IMR-90 (cell line): ENCODE measurements around the gene RGS9.

Experiments used
- CEBPB ChIP-seq: IDR thresholded peaks from 2 replicates; pipeline ENCODE4 v1.6.1; 2012; ENCODE audit warnings: low read depth, low read length, improper control_type of control experiment
- CHD1 ChIP-seq: IDR thresholded peaks from 2 replicates; pipeline ENCODE4 v1.6.1; 2012; ENCODE audit warnings: low read depth, low read length, improper control_type of control experiment
- FOS ChIP-seq: fragments of 150-350 bp; IDR thresholded peaks from 2 replicates; pipeline ENCODE4 v1.6.1; 2016; ENCODE audit warnings: low read depth, low read length
- MAFK ChIP-seq: IDR thresholded peaks from 2 replicates; pipeline ENCODE4 v1.6.1; 2012; ENCODE audit warnings: low read depth, low read length, improper control_type of control experiment
- MAZ ChIP-seq: IDR thresholded peaks from 2 replicates; pipeline ENCODE4 v1.6.1; 2012; ENCODE audit warnings: low read depth, mild to moderate bottlenecking, low read length, improper control_type of control experiment, moderate library complexity, borderline replicate concordance
- POLR2A ChIP-seq: IDR thresholded peaks from 2 replicates; pipeline ENCODE4 v1.6.1; 2012; ENCODE audit warnings: mild to moderate bottlenecking, low read depth, low read length
- RAD21 ChIP-seq: IDR thresholded peaks from 2 replicates; pipeline ENCODE4 v1.6.1; 2012; ENCODE audit warnings: low read length, improper control_type of control experiment
- RCOR1 ChIP-seq: IDR thresholded peaks from 2 replicates; pipeline ENCODE4 v1.6.1; 2012; ENCODE audit warnings: mild to moderate bottlenecking, low read length, improper control_type of control experiment; ENCODE audit not compliant: insufficient replicate concordance
- RFX5 ChIP-seq: IDR thresholded peaks from 2 replicates; pipeline ENCODE4 v1.8.0; 2012; ENCODE audit warnings: low read depth, mild to moderate bottlenecking, low read length, moderate library complexity
- TF ChIP-seq, protein P1 (sequence below): conservative IDR thresholded peaks from 2 replicates; pipeline ENCODE4 v1.5.1; 2012; ENCODE audit warnings: mild to moderate bottlenecking, low read depth, low read length, improper control_type of control experiment
- TF ChIP-seq, protein P2 (sequence below): fragments of 150-350 bp; IDR thresholded peaks from 2 replicates; pipeline ENCODE4 v1.6.1; 2017; ENCODE audit warnings: mild to moderate bottlenecking, antibody characterized with exemption, low read length, low read depth

DNA sequence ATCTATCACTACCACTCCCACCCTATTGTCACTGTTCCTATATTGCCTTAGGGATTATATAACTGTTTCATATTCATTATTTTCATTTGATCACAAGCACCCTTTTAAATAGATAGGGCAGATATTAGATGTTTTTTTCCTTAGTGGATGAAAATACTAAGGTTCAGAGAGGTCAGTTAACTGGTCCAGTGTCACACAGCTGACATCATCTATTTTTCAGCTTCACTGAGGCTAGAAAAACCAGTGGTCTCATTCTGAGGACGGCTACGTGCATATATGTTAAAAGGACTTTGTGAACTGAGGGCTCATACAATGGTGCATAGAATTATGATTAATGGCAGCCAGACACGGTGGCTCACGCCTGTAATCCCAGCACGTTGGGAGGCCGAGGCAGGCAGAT is 29.0 kb upstream of the RGS9 start:
- TF ChIP-seq POLR2A (no peak), RAD21 (no peak), MAZ (no peak), MAFK (no peak), FOS (no peak), RFX5 (no peak), RCOR1 (no peak), CHD1 (no peak), CEBPB (no peak)
- TF ChIP-seq, protein P1, sequence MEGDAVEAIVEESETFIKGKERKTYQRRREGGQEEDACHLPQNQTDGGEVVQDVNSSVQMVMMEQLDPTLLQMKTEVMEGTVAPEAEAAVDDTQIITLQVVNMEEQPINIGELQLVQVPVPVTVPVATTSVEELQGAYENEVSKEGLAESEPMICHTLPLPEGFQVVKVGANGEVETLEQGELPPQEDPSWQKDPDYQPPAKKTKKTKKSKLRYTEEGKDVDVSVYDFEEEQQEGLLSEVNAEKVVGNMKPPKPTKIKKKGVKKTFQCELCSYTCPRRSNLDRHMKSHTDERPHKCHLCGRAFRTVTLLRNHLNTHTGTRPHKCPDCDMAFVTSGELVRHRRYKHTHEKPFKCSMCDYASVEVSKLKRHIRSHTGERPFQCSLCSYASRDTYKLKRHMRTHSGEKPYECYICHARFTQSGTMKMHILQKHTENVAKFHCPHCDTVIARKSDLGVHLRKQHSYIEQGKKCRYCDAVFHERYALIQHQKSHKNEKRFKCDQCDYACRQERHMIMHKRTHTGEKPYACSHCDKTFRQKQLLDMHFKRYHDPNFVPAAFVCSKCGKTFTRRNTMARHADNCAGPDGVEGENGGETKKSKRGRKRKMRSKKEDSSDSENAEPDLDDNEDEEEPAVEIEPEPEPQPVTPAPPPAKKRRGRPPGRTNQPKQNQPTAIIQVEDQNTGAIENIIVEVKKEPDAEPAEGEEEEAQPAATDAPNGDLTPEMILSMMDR, result no peak
- TF ChIP-seq, protein P2, sequence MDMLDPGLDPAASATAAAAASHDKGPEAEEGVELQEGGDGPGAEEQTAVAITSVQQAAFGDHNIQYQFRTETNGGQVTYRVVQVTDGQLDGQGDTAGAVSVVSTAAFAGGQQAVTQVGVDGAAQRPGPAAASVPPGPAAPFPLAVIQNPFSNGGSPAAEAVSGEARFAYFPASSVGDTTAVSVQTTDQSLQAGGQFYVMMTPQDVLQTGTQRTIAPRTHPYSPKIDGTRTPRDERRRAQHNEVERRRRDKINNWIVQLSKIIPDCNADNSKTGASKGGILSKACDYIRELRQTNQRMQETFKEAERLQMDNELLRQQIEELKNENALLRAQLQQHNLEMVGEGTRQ, result no peak
